Right ventricle myocardium inferior (tissue), 1 donor: Measurements from ENCODE around the gene VAMP8. TPM values are rescaled to one million over a fixed set of nuclear protein-coding genes. Genes with fewer than 3 reads are reported as not detected.
"Not testable (repeated sequence)": the region's sequence is repeated elsewhere in the genome, so short reads cannot be mapped to it uniquely, and the experiment has no call there.

Source experiments
- ATAC-seq: fragments of 200-7000 bp; cut with Tn5 transposase; one replicate; pipeline ENCODE4 v1.9.1; 2020; ENCODE audit warnings: mild to moderate bottlenecking, moderate library complexity
- DNase-seq: peaks from one replicate; pipeline ENCODE4 v3.0.0; 2021; ENCODE audit errors: missing footprints
- intact Hi-C: fragments of 100-400 bp; cut with DNase I; formaldehyde crosslinking; loops from one replicate; pipeline ENCODE4 v1.11.0; 2022
- total RNA-seq: library from RNA; stranded (reverse); fragmentation: NEBNext Ultra II Directional; extraction: Animal tissue kit (Norgen Biotek cat#: 25700); gene quantifications from one replicate; pipeline ENCODE4 v1.2.1, GENCODE V29; 2021
- donor health status: DM: no; HTN: yes; CAD: no; lungs with severe emphysema.

The VAMP8 gene
- total RNA-seq, 1 donor from 2014 or later, result 26.1 TPM

- no peak for DNase-seq
- no peak for ATAC-seq
- intact Hi-C loops, result no loop called here
Observed at GRCh38 chr2:85604568-85605339, 27.4 kb downstream of the VAMP8 start.

DNA sequence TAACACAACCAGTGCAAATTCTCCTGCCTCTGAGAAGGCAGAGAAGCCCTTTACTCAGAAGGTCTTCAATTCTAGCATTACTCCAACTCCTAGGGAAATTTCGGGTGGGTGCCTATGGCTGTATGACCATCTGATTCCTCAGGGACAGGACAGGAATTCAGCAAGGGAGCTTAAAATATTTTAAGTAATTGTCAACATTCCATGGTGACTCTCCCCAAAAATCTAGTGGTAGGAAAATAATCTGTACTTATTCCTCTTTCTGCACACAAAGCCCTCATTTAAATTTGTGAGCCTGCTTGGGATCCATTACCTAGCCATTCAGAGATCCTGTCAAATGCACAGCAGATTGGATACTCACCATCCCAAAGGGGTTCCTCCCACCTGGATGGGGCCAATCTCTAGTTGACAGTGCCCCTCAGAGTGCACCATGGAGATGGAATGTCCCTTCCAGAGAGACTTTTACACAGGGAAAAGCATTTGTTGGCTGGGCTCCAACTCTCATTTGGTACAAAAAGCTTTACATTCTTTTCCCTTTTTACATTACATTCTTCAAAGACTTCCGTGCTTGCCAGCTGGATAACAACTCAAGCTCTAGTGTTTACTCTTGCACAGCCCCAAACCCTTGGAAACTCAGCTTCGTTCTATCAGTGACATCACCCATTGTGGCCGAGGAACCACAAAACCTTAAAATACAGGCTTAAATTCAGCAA is 28.2 kb downstream of the VAMP8 start:
- DNase-seq (no peak), ATAC-seq (no peak)
- intact Hi-C loops, result no loop called here

- intact Hi-C loops, result no loop called here
- no peak for ATAC-seq
- DNase-seq, result no peak
Observed at GRCh38 chr2:85606116-85606455, 28.7 kb downstream of the VAMP8 start.

DNA sequence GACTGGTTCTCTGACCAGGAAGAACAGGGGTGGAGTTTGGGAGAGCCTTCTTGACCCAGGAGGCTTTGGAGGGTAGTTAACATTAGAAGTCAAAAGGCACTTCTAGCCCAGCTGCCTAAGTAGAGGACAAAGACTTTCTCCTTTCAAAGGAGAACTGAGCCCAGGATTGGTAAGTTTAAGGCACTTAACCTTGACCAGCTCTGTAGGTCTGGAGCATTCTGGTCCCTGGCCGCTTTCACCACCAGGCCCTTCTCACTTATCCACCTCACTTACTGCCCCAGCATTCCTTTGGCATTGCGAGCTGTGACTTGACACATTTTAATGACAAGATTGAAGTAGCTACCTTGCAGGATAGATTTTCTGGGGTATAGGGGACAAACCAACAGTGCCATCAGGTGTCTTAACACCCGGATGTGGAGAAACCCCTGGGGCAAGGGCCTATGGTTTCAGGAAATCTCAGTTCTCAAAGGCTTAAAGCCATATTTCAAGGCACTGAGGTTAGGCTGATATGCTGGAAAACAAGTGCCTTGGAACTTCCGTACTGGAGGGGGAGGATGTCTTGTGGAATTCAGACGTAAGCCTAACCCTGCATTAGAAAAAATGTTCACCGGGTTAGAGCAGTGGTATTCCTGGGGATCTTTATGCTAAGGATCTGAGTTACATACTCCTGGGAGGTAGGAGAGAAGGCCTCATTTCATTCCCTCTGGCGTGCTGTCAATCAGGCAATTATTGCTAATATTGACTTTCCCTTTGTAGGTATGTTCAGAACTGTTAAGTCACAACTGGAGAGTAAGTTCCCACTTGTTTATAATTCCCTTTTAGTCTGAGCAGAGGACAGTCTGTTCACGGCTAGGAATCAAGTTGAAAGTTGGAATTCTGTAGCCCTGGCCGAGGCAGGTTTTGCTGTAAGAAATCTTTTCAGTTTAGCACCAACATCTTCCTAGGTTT is 30.2 kb downstream of the VAMP8 start:
- intact Hi-C loops, result no loop called here

GRCh38 chr2:85611217-85611704 is 33.9 kb downstream of the VAMP8 start:
- intact Hi-C loops, result no loop called here
- no peak for DNase-seq
- ATAC-seq, result no peak

More for the DNA sequence above, 30.2 kb downstream of the VAMP8 start:
- DNase-seq (no peak), ATAC-seq (no peak)

DNA sequence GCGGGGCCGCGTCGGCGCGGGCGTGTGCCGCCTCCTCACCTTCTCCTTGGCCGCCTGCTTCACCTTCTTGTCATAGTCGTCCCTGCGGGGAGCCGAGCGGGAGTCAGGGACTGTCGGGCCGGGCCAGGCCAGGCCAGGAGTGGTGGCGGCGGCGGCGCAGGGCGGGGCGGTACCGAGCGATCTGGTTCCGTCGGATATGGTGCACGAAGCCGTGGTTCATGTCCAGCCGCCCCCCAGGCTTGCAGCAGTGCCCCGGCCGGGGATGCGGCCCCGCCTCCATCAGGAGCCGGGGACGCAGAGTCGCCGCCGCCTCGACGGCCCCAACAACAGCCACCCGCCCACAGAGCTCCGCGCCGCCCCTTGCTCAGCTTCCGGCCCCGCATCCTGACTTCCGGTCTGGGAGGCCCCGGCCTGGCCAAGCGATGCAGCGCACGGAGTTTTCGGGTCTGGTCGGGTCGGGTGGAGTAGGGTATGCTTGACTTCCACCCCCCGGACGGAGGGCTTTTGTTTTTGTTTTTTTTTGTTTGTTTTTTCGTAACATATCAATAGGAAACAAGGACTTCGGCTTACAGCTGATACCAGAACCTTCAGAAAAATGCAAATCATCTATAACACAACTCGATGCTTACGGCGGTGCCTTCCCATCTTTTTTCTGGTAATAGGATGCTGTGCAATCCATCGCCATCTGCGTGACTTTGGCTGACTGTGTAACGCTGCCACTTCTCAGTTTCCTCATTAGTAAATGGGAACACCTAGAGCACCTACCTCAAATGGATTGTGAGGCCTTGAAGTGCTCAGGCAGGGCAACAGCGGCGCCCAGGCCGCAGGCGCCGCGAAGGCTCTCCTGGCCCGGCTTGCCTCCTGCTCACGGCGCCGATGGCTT is 34.6 kb downstream of the VAMP8 start, which contains the start of gene C2orf68:
Gene C2orf68, minus strand, starts transcription at position 362 of the 883 bp plus-strand sequence. Its CDS starts 82 bp downstream, at position 280.
- intact Hi-C loops, result no loop called here

DNA sequence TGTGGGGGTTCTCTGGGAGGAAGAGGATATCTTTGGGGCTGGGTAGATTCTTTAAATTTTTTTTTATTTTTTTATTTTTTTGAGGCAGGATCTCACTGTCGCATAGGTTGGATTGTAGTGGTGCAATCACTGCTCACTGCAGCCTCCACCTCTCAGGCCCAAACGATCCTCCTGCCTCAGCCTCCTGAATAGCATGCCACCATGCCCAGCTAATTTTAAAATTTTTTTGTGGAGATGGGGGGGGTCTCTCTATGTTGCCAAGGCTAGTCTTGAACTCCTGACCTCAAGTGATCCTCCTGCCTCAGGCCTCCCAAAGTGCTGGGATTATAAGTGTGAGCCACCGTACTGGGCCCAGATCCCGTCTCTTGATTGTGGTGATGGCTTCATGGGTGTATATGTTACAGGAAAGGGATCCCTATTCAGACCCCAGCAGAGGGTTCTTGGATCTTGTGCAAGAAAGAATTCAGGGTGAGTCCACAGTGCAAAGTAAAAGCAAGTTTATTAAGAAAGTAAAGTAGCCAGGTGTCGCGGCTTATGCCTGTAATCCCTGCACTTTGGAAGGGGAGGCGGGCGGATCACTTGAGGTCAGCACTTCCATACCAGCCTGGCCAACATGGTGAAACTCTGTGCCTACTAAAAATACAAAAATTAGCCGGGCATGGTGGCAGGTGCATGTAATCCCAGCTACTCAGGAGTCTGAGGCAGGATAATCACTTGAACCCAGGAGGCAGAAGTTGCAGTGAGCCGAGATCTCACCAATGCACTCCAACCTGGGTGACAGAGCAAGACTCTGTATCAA is 36.5 kb downstream of the VAMP8 start:
- DNase-seq, result no peak
- no peak for ATAC-seq
- intact Hi-C loops, result no loop called here

More for the DNA sequence above, 34.6 kb downstream of the VAMP8 start, which contains the start of gene C2orf68:
- DNase-seq (peak; percentile 96), ATAC-seq (peak; percentile 86)

- intact Hi-C loops, DNase-seq, ATAC-seq: not testable (repeated sequence)
Observed at GRCh38 chr2:85614757-85615156, 37.4 kb downstream of the VAMP8 start.

- intact Hi-C loops, result no loop called here
- ATAC-seq, result no peak
- DNase-seq, result no peak
Observed at GRCh38 chr2:85615413-85615728, 38.0 kb downstream of the VAMP8 start.

DNA sequence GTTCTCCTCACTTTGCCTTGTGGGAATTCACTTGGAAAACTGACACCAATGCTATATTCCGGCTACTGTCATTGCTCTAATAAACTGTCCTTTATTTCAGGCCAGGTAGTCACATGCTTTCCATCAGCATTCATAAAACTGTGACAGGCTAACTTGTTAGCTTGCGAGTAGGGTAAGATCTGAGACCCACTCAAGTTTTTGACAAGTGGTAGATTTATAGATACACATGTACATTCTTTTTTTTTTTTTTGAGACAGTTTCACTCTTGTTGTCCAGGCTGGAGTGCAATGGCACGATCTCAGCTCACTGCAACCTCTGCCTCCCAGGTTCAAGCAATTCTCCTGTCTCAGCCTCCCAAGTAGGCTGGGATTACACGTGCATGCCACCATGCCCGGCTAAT is 40.3 kb downstream of the VAMP8 start:
- DNase-seq, ATAC-seq, intact Hi-C loops: not testable (repeated sequence)

- intact Hi-C loops, result no loop called here
- no peak for ATAC-seq
Observed at GRCh38 chr2:85619617-85620016, 42.2 kb downstream of the VAMP8 start.

DNA sequence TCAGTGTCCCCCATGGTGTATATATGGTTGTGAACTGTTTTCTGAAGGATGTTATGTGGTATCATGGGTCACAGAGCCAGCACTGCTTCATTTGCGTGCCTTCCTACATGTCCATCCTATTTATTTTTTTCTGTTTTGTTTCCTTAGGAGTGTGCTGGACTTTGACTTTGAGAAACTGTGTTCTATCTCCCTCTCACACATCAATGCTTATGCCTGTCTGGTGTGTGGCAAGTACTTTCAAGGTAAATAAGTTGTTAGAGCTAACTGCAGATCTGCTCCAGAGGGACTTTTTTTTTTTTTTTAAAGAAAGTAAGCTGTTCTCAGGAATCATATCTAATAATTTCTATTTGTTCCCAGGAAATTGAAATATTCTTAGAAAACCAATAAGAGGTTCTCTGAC is 44.0 kb downstream of the VAMP8 start:
- intact Hi-C loops, result no loop called here
- DNase-seq, result no peak
- ATAC-seq, result no peak

More at GRCh38 chr2:85619617-85620016, 42.2 kb downstream of the VAMP8 start:
- no peak for DNase-seq

GRCh38 chr2:85623991-85624390 is 46.6 kb downstream of the VAMP8 start:
- intact Hi-C loops, result no loop called here
- ATAC-seq (peak; percentile 78), DNase-seq (no peak)

DNA sequence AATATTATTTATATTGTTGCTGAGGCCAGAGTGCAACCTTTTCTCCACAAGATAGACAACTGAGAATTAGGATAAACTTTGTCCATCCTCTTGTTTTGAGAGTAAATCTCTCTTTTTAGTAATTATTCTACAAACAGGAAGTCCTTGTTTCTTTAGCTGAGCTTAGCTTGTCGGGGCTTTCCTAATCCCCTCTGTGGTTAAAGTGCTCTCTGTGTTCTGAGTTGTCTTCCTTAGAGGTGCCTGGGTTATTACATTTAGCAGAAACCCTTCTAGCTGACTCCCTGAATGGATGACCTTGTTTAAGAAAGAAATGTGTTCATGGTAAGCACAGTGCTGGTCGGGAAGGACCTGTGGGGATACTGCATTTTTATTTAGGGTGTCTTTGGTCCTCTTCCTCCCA is 51.3 kb downstream of the VAMP8 start:
- ATAC-seq (no peak), DNase-seq (no peak)
- intact Hi-C loops, result no loop called here

GRCh38 chr2:85631316-85631715 is 53.9 kb downstream of the VAMP8 start:
- DNase-seq (no peak), ATAC-seq (no peak)
- intact Hi-C loops, result loop anchor here (10.0 kb wide), 1 partner anchor 473 kb away; the partner anchor contains the start of genes POLR1A and PTCD3
